Sigmoid colon (tissue), 7 donors: ENCODE data around the gene LPP. TPM values are rescaled to one million over a fixed set of nuclear protein-coding genes. Genes with fewer than 3 reads are reported as not detected.

ENCODE experiments used
- DNase-seq: peaks from one replicate; pipeline ENCODE4 v3.0.0-alpha.2; 2019
- H3K27ac ChIP-seq, 4 donors: fragments of 200-600 bp; sonication (generic); one replicate each; pipeline ENCODE4 v1.5.1; 2016 to 2019; ENCODE audit warnings: mild to moderate bottlenecking in 1 of 4
- H3K27me3 ChIP-seq, 3 donors: fragments of 200-600 bp; sonication (generic); one replicate each; pipeline ENCODE4 v1.5.1; 2019; ENCODE audit warnings: mild to moderate bottlenecking in 1 of 3
- H3K36me3 ChIP-seq, 4 donors: fragments of 200-600 bp; sonication (generic); one replicate each; pipeline ENCODE4 v1.5.1; 2016 to 2019
- H3K4me1 ChIP-seq, 4 donors: fragments of 200-600 bp; sonication (generic); one replicate each; pipeline ENCODE4 v1.5.1; 2017 to 2019
- H3K4me3 ChIP-seq, 4 donors: fragments of 200-600 bp; sonication (generic); one replicate each; pipeline ENCODE4 v1.5.1; 2017 to 2019; ENCODE audit warnings: mild to moderate bottlenecking in 2 of 4, moderate library complexity in 1 of 4
- H3K9me3 ChIP-seq, 4 donors: fragments of 200-600 bp in 3 of 4; sonication (generic) in 3 of 4; one replicate each; pipeline versions ENCODE4 v1.5.1 to v1.6.1; 2013 to 2019
- CTCF ChIP-seq, 4 experiments: fragments of 450-650 bp in 3 of 4; fragments of 200-600 bp in 1 of 4; IDR thresholded peaks; one replicate each; pipeline ENCODE4 v1.5.1; 2016 to 2019; ENCODE audit warnings: antibody characterized with exemption in 4 of 4, mild to moderate bottlenecking in 3 of 4, moderate library complexity in 2 of 4
- EP300 ChIP-seq, 4 donors: sonication (generic); formaldehyde crosslinking; IDR thresholded peaks; one replicate each; pipeline ENCODE4 v1.6.1; 2017; ENCODE audit warnings: antibody characterized with exemption in 4 of 4
- POLR2A ChIP-seq, 2 donors: fragments of 450-650 bp; IDR thresholded peaks; one replicate each; pipeline ENCODE4 v1.6.1; 2016; ENCODE audit warnings: antibody characterized with exemption in 2 of 2, mild to moderate bottlenecking in 2 of 2, moderate library complexity in 2 of 2
- POLR2AphosphoS5 ChIP-seq, 4 donors: sonication (generic); formaldehyde crosslinking; IDR thresholded peaks; one replicate each; pipeline ENCODE4 v1.6.1; 2017; ENCODE audit warnings: antibody characterized with exemption in 4 of 4
- WGBS, 2 donors: extraction: QIAGEN DNeasy Blood & Tissue Kit; methylation state at CpG; one replicate each; pipeline ENCODE4 v1.1.7; 2013; 5-methylcytosine and 5-hydroxymethylcytosine counted together
- intact Hi-C: fragments of 100-400 bp; cut with DNase I; formaldehyde crosslinking; loops from one replicate; pipeline ENCODE4 v1.15.1; 2023
- polyA plus RNA-seq, 3 donors: library from polyadenylated mRNA; stranded (reverse); fragments of 200-250 nt; gene quantifications; one replicate each; pipeline ENCODE4 v1.2.3, GENCODE V29; 2013
- total RNA-seq, 4 donors: library from RNA; depleted of rRNA; stranded (reverse); fragments of >200 nt; gene quantifications; one replicate each; pipeline ENCODE4 v1.1.0, GENCODE V29; 2016
- donor health status: healthy with polysubstance abuse.
- donor health status: Bipolar disorder and iron deficiency.
- donor health status: healthy.

LPP gene
- total and polyA plus RNA-seq, 7 donors: 5.3 to 1,773 (median 824) TPM

GRCh38 chr3:188899881-188900280, 745.9 kb downstream of the LPP start:
- intact Hi-C loops: no loop called here
- Histone ChIP-seq H3K27ac (peak overlapping the region in 3 of 4 donors; percentile 26 to 66 (median 65)), H3K9me3 (no peaks in the 10 kb centered on the region), H3K36me3 (no peaks in the 10 kb centered on the region), H3K4me3 (no peak overlapping the region), H3K4me1 (peaks cover 0 to 40% (median 23%) of the 10 kb centered on the region in 4 donors), H3K27me3 (no peaks in the 10 kb centered on the region)
- no peak for DNase-seq
- TF ChIP-seq POLR2AphosphoS5 (IDR thresholded peaks at IDR 0.05) (peak; percentile 12 to 65 (median 48)), CTCF (IDR thresholded peaks at IDR 0.05) (no peak), EP300 (IDR thresholded peaks at IDR 0.05) (peak in 1 of 4 donors; percentile 20), POLR2A (IDR thresholded peaks at IDR 0.05) (no peak)
- 37 to 63% methylated on average over 6 of the region's 6 CpGs for WGBS, 2 donors

GRCh38 chr3:188900421-188900951, 746.5 kb downstream of the LPP start:
- Histone ChIP-seq H3K4me3 (no peak overlapping the region), H3K9me3 (no peaks in the 10 kb centered on the region)

GRCh38 chr3:188901126-188901525, 747.2 kb downstream of the LPP start:
- no peaks in the 10 kb centered on the region for H3K9me3 ChIP-seq
- peaks cover 0 to 45% (median 25%) of the 10 kb centered on the region in 4 donors for H3K4me1 ChIP-seq
- H3K27ac ChIP-seq: peak overlapping the region; percentile 21 to 66 (median 54)
- no peaks in the 10 kb centered on the region for H3K36me3 ChIP-seq
- TF ChIP-seq CTCF (IDR thresholded peaks at IDR 0.05) (no peak), EP300 (IDR thresholded peaks at IDR 0.05) (no peak), POLR2A (IDR thresholded peaks at IDR 0.05) (no peak), POLR2AphosphoS5 (IDR thresholded peaks at IDR 0.05) (no peak)
- no peak overlapping the region for H3K4me3 ChIP-seq
- 75 to 83% methylated on average over 6 of the region's 6 CpGs for WGBS, 2 donors
- intact Hi-C loops: no loop called here
- H3K27me3 ChIP-seq: no peaks in the 10 kb centered on the region
- DNase-seq: no peak

More at GRCh38 chr3:188900421-188900951, 746.5 kb downstream of the LPP start:
- H3K4me1 ChIP-seq: peaks cover 0 to 40% (median 23%) of the 10 kb centered on the region in 4 donors
- no peaks in the 10 kb centered on the region for H3K27me3 ChIP-seq
- WGBS, 2 donors: 87 to 88% methylated on average over 2 of the region's 2 CpGs
- intact Hi-C loops: no loop called here
- no peak for DNase-seq
- peak overlapping the region in 3 of 4 donors; percentile 26 to 66 (median 65) for H3K27ac ChIP-seq
- no peaks in the 10 kb centered on the region for H3K36me3 ChIP-seq
- TF ChIP-seq CTCF (IDR thresholded peaks at IDR 0.05): no peak
- no peak for TF ChIP-seq POLR2A (IDR thresholded peaks at IDR 0.05)
- peak in 1 of 4 donors; percentile 41 for TF ChIP-seq POLR2AphosphoS5 (IDR thresholded peaks at IDR 0.05)

- H3K4me3 ChIP-seq: no peak overlapping the region
- TF ChIP-seq CTCF (IDR thresholded peaks at IDR 0.05) (no peak), POLR2A (IDR thresholded peaks at IDR 0.05) (no peak), POLR2AphosphoS5 (IDR thresholded peaks at IDR 0.05) (no peak), EP300 (IDR thresholded peaks at IDR 0.05) (no peak)
- no peaks in the 10 kb centered on the region for H3K9me3 ChIP-seq
- H3K27me3 ChIP-seq: no peaks in the 10 kb centered on the region
- 90 to 94% methylated on average over 4 of the region's 4 CpGs for WGBS, 2 donors
- H3K4me1 ChIP-seq: peaks cover 0 to 52% (median 28%) of the 10 kb centered on the region in 4 donors
- intact Hi-C loops: no loop called here
- H3K36me3 ChIP-seq: no peaks in the 10 kb centered on the region
- peak overlapping the region in 3 of 4 donors; percentile 43 to 66 (median 65) for H3K27ac ChIP-seq
- DNase-seq: no peak
Observed at GRCh38 chr3:188901671-188902287, 747.8 kb downstream of the LPP start.
